SK-N-DZ (cell line): ENCODE data around the gene HADH. TPM values are rescaled to one million over a fixed set of nuclear protein-coding genes. Genes with fewer than 3 reads are reported as not detected.
"Not testable (repeated sequence)": the region's sequence is repeated elsewhere in the genome, so short reads cannot be mapped to it uniquely, and the experiment has no call there.

Experiments
- DNase-seq: peaks from one replicate; pipeline ENCODE4 v3.0.0-alpha.2; 2015; ENCODE audit warnings: low spot score
- polyA plus RNA-seq, 2 experiments: library from polyadenylated mRNA; depleted of rRNA; stranded (reverse); fragments of >200 nt; gene quantifications; 2 replicates each; pipeline ENCODE4 v1.2.3, GENCODE V29; 2014

HADH gene
- 29.0 and 32.3 TPM in 2 replicates for polyA plus RNA-seq (2014; cell fraction: cytosol; rRNA removed)
- polyA plus RNA-seq (2014; cell fraction: nucleus; rRNA removed) = 33.6 and 57.1 TPM in 2 replicates

GRCh38 chr4:107989537-107990386, at the start of gene HADH:
Gene HADH, plus strand, starts transcription at chr4:107989889. Its CDS starts 44 bp downstream, at chr4:107989933.
- DNase-seq = peak; percentile 90

DNA sequence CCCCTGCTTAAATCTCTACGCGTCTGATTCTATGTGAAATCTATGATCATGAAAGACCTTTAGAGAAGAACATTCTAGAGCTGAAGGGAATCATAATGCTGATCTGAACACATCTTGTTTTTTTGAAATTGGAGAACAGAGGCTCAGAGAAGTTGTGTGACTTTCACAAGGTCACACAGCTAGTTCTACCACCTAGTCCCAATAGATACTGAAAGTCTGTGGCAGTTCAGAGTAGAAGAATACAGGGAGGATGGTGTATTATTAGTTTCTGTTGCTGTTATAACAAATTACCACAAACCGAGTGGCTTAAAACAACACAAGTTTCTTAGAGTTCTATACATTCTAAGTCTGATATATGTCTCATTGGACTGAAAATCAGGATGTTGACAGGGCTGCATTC, 43.9 kb upstream of the HADH start:
- no peak for DNase-seq

GRCh38 chr4:107950746-107951540, 38.7 kb upstream of the HADH start:
- no peak for DNase-seq

- no peak for DNase-seq
These were observed 38.1 kb upstream of the HADH start for GRCh38 chr4:107951551-107951950.

GRCh38 chr4:107956011-107956410, 33.7 kb upstream of the HADH start:
- DNase-seq = no peak

- peak; percentile 62 for DNase-seq
These were observed 22.8 kb upstream of the HADH start for GRCh38 chr4:107966903-107967302.

DNA sequence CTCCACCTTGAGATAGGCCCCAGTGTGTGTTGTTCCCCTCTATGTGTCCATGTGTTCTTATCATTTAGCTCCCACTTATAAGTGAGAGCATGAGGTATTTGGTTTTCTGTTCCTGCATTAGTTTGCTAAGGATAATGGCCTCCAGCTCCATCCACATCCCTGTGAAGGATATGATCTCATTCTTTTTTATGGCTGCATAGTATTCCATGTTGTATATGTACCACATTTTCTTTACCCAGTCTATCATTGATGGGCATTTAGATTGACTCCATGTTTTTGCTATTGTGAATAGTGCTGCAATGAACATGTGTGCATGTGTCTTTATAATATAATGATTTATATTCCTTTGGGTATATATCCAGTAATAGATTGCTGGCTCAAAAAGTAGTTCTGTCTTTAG, 22.2 kb upstream of the HADH start:
- DNase-seq = not testable (repeated sequence)

- not testable (repeated sequence) for DNase-seq
These were observed 21.8 kb upstream of the HADH start for GRCh38 chr4:107967921-107968320.

GRCh38 chr4:107970063-107970798, 19.5 kb upstream of the HADH start:
- DNase-seq = no peak

GRCh38 chr4:107972605-107973004, 17.1 kb upstream of the HADH start:
- DNase-seq = no peak

- no peak for DNase-seq
These were observed 15.2 kb upstream of the HADH start for GRCh38 chr4:107974523-107974922.

GRCh38 chr4:107977482-107977881, 12.2 kb upstream of the HADH start:
- no peak for DNase-seq

DNA sequence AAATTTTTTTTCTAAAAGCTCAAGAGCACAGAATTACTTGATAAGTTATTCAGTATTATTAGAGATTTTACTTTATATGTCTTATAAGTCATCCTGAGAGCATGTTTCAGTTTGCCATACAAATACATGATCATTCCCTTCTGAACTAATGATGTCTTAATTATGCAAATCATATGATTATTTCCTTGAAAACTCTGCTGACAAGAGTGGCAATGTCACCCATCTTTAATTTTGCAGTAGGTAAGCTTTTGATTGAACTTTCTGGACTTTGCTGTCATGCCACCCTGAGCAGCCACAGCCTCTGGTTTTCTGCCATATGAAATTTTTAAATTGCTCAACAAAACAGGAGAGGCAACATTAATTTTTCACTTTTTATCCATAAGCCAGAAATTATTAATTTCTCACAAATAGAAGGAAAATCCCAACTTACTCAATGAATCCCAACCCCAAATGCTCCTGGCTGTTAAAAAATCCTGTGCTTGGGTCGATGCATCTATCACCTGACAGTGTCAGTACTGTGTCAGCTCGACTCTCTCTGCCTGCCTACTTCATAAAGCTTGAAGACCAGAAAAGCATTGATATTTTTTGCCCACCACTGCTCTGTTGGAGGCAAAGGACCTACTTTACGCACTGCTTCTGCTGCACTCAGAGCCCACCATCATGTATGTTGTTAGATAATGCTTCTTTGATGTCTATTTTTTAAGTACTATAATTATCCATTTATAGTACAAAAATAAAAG, 11.6 kb upstream of the HADH start:
- DNase-seq = no peak

DNA sequence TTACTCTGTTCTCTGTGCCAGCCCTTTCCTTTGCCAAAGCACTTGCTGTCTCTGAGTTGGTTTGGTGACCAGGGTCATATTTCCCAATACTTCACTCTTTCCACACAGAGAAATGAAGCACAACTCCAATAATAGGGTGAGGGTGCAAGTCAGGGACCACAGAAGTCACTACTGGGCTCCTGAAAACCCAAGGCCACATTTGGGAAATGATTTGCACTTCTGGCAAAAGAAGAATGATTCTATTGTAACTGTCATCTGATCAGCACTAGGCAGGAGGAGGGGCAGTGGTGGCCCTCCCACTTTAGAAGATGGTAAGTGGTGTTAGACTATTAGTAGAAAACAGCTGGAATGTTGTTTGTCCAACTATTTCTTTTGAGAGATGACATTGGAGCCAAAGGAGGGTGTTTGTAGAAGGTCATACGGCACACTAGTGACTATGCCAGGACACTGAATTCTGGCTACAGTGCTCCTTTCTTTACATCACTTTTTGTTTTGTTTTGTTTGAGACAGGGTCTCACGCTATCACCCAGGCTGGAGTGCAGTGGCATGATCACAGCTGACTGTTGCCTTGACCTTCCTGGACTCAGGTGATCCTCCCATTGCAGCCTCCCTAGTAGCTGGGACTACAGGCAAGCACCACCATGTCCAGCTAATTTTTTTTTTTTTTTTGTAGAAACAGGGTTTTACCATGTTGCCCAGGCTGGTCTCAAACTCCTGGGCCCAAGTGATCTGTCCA, 10.8 kb upstream of the HADH start:
- DNase-seq = no peak

GRCh38 chr4:107987916-107988762, 1.6 kb upstream of the HADH start:
- no peak for DNase-seq

- no peak for DNase-seq
These were observed 990 bp upstream of the HADH start for GRCh38 chr4:107988763-107989035.

DNA sequence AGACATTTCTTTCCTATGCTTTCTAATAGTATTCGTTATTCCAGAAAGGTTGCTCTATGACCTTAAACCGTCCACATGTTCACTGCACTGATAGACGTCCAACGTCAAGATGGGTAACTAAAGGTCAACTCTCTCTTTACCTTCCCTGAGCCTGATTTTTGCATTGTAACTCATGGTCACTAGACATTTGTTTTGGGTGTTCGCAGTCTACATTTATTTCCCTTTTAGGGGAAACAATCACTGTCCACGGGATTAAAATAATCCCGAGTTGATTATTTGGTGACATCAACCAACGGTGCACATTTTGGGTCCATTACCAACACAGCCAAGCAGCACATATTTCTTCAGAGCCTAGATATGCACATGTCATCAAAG, 540 bp upstream of the HADH start:
- no peak for DNase-seq

DNA sequence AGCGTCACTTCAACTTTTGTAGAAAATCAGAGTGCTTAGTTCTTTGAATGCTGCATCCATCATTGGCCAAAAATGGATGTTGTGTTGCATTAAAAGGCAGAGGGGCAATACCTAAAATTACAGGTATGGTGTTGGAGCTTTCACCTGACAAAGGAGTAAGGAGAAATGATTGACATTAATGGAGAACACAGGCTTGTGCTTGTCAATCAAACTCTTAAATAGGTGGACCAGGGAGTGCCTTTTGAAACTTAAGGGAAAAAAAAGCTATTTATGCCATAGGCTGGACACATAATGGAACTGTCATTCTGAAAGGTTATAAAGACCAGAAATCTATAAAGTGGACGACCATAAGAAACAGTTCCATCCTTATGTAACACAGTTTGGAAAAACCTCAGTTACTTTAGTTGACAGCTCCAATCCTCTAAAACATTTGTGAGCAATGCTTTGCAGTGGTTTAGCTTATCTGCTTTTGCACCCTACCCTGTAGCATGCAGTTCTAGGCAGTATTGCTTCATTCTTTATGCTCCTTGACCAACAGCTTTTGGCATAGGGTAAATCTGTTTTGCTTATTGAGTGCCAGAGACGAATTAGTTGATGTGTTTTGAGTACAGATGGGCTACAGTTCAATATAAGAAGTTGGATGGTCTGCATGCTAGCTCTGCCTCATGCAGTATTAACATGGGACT, 2.4 kb downstream of the HADH start:
- no peak for DNase-seq

DNA sequence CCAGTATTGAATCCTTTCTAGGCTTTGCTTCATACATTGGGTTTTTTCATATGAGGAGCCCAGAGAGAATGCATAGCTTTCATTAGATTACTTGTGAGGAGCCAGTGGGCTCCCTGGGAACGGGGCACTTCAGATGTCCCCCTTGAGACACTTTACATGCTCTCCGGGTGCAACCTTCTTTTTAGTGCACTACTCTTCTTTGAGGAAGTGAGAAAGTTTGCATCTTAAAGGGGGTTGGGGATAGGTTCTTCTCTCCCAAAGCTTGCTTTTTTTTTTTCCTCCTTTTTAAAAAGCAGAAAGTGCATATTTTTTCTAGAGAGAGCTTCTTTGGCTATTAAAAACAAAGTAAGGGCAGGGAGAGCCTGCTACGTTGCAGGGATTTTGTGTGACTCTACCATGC, 4.3 kb downstream of the HADH start:
- no peak for DNase-seq
